ENCODE results near the gene RERE.
"Not testable (repeated sequence)": the region's sequence is repeated elsewhere in the genome, so short reads cannot be mapped to it uniquely, and the experiment has no call there.

The RERE gene

DNA sequence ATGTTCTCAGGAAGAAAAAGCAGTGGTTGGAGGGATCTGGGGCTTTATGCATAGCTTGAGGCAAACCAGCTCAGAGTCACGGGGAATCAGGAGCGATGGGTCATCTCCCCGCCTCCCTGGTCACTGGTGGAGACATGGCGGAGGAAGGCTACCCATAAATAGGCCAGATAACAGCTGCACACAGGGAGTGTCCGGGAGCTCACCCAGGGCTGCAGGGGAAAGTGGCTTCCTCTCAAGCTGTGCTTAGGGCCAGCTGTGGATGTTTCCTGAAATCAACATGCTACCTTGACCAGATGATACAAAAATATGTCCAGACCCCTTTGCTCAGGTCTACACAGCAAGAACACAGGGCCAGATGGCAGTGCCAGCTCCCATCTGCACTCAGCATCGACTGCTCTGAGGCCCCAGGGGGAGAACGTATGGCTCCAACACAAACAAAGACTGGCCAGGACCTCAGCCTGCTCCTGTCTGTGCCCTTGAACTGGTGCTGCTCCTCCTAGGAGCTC is 27.1 kb upstream of the RERE start:
- DNase-seq (ENCODE audit: low read depth in 2 of 2): no peak

DNA sequence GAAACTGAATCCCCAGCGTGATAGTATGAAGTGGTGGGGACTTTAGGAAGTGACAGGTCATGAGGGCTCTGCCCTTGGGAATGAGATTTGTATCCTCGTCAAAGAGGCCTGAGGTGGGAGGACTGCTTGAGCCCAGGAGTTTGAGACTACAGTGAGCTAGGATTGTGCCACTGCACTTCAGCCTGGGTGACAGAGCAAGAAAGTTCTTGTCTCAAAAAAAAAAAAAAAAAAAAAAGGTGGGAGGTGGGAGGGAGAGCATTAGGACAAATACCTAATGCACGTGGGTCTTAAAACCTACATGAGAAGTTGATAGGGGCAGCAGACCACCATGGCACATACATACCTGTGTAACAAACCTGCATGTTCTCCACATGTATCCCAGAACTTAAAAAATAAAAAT is 24.0 kb upstream of the RERE start:
- DNase-seq (ENCODE audit: low read depth in 2 of 2): no peak

- no peak for DNase-seq (ENCODE audit: low read depth in 2 of 2)
These were observed 22.6 kb upstream of the RERE start for GRCh38 chr1:8839990-8840389.

- no peak for DNase-seq (ENCODE audit: low read depth in 2 of 2)
These were observed 18.7 kb upstream of the RERE start for GRCh38 chr1:8835941-8836643.

GRCh38 chr1:8831340-8831739 is 13.9 kb upstream of the RERE start:
- no peak for DNase-seq (ENCODE audit: low read depth in 2 of 2)

- DNase-seq (ENCODE audit: low read depth in 2 of 2): not testable (repeated sequence)
These were observed 13.3 kb upstream of the RERE start for GRCh38 chr1:8830732-8831131.

DNA sequence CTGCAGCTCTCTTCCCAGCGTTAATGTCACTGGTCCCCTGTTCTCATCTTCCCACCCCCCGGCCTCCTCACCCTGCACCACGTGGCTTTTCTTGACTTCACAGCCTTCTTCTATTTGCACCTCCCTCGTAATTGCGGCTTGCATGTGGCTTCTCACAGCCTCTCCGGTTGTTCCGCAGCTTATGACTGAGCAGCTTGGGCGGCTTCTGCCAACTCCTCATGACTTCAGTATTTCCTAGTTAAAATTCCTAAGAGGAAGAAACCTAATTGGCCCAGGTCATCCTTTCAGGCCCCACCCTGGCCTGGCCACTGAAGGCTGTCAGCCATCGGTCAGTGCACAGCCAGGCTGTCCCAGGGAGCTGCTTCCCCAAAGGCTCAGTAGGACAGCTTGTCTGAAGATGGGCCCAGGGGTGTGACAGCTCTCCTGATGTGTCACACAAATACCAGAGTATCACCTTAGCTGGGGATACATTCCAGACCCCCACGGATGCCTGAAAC is 8.6 kb upstream of the RERE start:
- DNase-seq (ENCODE audit: low read depth in 2 of 2): no peak

GRCh38 chr1:8823295-8823664 is 5.8 kb upstream of the RERE start:
- DNase-seq (ENCODE audit: low read depth in 2 of 2): no peak

- peak; percentile 92 for DNase-seq (ENCODE audit: low read depth in 2 of 2)
These were observed 5.2 kb upstream of the RERE start for GRCh38 chr1:8822373-8823294.

DNA sequence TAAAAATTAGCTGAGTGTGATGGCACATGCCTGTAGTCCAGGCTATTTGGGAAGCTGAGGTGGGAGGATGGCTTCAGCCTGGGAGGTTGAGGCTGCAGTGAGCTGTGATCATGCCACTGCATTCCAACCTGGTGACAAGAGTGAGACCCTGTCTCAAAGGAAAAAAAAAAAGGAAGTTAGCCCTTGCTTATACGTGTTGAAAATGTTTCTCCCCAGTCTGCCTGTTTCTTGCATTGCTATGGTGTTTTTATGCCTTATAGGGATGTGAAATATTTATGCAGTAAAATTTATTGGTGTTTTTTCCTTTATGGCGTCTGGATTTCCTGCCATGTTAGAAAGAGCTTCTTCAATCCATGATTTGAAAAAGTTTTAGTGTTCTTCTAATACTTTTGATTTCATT is 3.6 kb upstream of the RERE start:
- DNase-seq (ENCODE audit: low read depth in 2 of 2): no peak

DNA sequence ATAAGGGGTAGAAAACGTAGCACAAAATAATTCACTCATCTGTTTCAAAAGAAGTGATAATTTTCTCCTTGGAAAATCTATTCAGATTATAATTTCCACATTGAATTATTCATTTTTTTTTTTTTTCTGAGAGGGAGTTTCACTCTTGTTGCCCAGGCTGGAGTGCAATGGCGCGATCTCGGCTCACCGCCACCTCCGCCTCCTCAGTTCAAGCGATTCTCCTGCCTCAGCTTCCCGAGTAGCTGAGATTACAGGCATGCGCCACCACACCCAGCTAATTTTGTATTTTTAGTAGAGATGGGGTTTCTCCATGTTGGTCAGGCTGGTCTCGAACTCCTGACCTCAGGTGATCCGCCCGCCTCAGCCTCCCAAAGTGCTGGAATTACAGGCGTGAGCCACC is 1.3 kb upstream of the RERE start:
- not testable (repeated sequence) for DNase-seq (ENCODE audit: low read depth in 2 of 2)

DNA sequence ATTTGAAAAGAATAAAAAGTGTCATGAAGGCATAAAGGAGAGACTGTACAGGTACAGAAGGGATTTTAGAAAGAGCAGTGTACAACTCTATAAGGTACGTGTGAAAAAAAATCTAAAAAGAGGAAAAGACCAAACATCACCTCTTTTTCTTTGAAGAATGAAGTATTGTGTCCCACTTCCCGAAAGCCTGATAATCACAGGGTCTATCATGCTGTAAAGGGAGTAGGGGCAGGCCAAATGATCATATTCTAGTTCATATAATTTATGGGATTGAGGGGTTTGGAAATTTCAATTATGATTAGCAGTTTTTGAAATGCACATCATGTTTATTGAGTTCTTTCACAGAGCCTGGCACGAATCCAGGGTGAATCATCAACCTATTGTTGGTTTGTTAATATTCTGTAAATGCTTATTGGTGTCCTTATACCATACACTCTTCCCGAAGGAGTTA is 910 bp upstream of the RERE start:
- peak; percentile 62 to 63 for DNase-seq (ENCODE audit: low read depth in 2 of 2)

GRCh38 chr1:8816831-8817411 is 519 bp downstream of the RERE start:
- no peak for DNase-seq (ENCODE audit: low read depth in 2 of 2)

DNA sequence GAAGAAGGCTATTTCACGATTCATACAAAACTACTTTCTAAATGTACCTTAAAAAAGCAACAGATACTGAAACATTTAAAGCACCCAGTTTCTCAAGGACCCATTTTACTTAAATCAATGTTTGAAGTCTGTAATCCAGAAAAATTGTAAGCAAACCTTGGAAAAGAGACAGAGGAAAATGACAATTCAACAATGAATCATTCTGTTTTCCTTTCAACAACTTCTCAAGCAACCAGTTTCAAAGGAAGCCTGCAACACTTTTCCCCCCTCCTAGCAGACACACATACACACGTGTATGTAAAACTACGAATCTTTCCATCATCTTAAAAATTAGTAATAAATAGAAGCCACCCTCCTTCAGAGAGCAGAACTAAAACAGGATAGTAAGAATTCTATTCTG is 1.2 kb downstream of the RERE start:
- DNase-seq (ENCODE audit: low read depth in 2 of 2): no peak

DNA sequence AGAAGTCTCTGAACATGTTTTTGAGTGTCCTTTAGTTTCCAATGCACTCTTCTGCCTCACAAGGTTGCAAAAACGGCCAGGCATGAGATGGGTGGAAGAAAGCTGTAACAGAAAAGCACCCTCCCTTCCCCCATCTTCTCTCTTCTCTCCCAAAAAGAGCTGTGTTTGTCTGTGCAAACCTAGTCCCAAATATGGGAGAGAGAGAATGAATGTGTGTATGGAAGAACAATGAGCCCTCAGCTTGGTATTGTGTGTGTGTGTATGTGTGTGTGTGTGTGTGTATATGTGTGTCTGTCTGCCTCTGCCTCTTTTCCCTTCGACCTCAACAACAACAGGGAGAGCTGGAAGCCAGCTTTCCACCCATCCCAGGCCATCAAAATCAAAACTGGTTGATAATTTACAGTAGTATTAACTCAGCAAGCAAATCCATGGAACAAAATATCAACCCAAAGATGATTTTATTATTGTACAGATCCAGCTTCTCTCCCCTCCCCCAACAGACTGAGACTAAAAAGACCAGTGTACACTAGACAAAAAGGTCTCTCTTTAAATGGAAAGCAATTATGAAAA is 1.8 kb downstream of the RERE start:
- DNase-seq (ENCODE audit: low read depth in 2 of 2): no peak

DNA sequence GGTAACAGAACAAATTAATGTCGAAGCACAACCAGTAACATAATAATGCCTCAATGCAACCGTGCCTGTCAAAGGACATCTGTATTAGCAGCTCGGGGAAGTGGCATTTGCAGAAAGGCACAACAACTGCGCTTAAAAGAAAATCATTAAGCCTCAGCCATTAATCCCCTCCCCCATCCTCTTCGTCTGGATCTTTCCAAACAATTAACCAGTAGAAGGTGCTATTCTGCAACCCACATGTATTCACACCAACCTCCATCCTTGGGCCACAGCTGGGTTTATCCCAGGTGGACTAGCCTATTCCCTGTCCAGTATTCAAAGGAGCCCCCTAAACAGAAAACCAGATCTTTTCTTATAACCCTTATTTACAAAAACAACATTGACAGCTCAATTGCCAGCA is 2.6 kb downstream of the RERE start:
- DNase-seq (ENCODE audit: low read depth in 2 of 2): no peak

GRCh38 chr1:8813991-8814390 is 3.4 kb downstream of the RERE start:
- DNase-seq (ENCODE audit: low read depth in 2 of 2): no peak

GRCh38 chr1:8813016-8813763 is 4.2 kb downstream of the RERE start:
- no peak for DNase-seq (ENCODE audit: low read depth in 2 of 2)

- DNase-seq (ENCODE audit: low read depth in 2 of 2): no peak
These were observed 5.4 kb downstream of the RERE start for GRCh38 chr1:8812081-8812480.

DNA sequence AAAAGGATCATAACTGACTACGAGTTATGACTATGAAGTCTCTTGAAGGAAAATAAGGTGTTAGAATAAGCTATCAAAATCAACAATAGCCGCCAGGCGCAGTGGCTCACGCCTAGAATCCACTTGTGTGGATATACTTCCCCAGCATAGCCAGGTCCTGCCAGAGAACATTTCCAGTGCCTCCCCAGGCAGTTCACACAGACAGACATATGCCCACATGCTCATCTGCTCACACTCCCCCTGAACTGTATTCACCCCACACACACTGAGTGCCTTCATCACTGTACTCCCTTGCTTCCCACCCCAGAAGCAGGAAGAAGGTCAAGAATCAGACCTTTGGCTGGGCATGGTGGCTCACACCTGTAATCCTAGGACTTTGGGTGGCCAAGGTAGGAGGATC is 6.5 kb downstream of the RERE start:
- no peak for DNase-seq (ENCODE audit: low read depth in 2 of 2)

GRCh38 chr1:8809342-8809736 is 8.1 kb downstream of the RERE start:
- no peak for DNase-seq (ENCODE audit: low read depth in 2 of 2)
